Measurements from ENCODE around the gene GAS7. TPM values are rescaled to one million over a fixed set of nuclear protein-coding genes. Genes with fewer than 3 reads are reported as not detected.

The GAS7 gene
- total and polyA plus RNA-seq, 2 experiments from 2014 or later: 25.8 to 27.3 TPM

- Histone ChIP-seq H3K79me2 (peaks cover 5% of the 10 kb centered on the region), H2AFZ (no peak overlapping the region), H4K20me1 (ENCODE audit: insufficient read depth, poor library complexity, severe bottlenecking) (no peaks in the 10 kb centered on the region), H3K27me3 (no peaks in the 10 kb centered on the region), H3K36me3 (replicated peaks; ENCODE audit: insufficient read depth, low read depth) (no peaks in the 10 kb centered on the region), H3K27ac (no peak overlapping the region), H3K9me3 (ENCODE audit: low read depth) (no peaks in the 10 kb centered on the region), H3K4me3 (no peak overlapping the region), H3K4me2 (no peak overlapping the region), H3K9me2 (replicated peaks; ENCODE audit: insufficient read depth) (no peaks in the 10 kb centered on the region), H3K4me1 (ENCODE audit: insufficient read depth) (no peaks in the 10 kb centered on the region)
- no peak for TF ChIP-seq EZH2phosphoT487 (IDR thresholded peaks at IDR 0.05; ENCODE audit: low read depth, severe bottlenecking, unreplicated experiment)
- peak; percentile 55 for TF ChIP-seq CTCF (IDR thresholded peaks at IDR 0.05; ENCODE audit: poor library complexity)
- DNase-seq (ENCODE audit: low spot score): peak; percentile 60
- WGBS (ENCODE audit: low lambda C conversion rate, missing lambda C conversion rate): 61% methylated on average over 7 of the region's 7 CpGs
These were observed 210.4 kb downstream of the GAS7 start for GRCh38 chr17:9987779-9988585.

- no peaks in the 10 kb centered on the region for H3K4me1 ChIP-seq (ENCODE audit: insufficient read depth)
- DNase-seq (ENCODE audit: low spot score): no peak
- H3K4me2 ChIP-seq: no peak overlapping the region
- H3K9me2 ChIP-seq (replicated peaks; ENCODE audit: insufficient read depth): no peaks in the 10 kb centered on the region
- H3K4me3 ChIP-seq: no peak overlapping the region
- H3K9me3 ChIP-seq (ENCODE audit: low read depth): no peaks in the 10 kb centered on the region
- H3K27ac ChIP-seq: no peak overlapping the region
- peaks cover 5% of the 10 kb centered on the region for H3K79me2 ChIP-seq
- H3K36me3 ChIP-seq (replicated peaks; ENCODE audit: insufficient read depth, low read depth): no peaks in the 10 kb centered on the region
- WGBS (ENCODE audit: low lambda C conversion rate, missing lambda C conversion rate): 96% methylated on average over 9 of the region's 9 CpGs
- no peak for TF ChIP-seq CTCF (IDR thresholded peaks at IDR 0.05; ENCODE audit: poor library complexity)
- no peak for TF ChIP-seq EZH2phosphoT487 (IDR thresholded peaks at IDR 0.05; ENCODE audit: low read depth, severe bottlenecking, unreplicated experiment)
- no peak for TF ChIP-seq EZH2 (IDR thresholded peaks at IDR 0.05; ENCODE audit: borderline replicate concordance)
- H4K20me1 ChIP-seq (ENCODE audit: insufficient read depth, poor library complexity, severe bottlenecking): no peaks in the 10 kb centered on the region
- no peak overlapping the region for H2AFZ ChIP-seq
- no peaks in the 10 kb centered on the region for H3K27me3 ChIP-seq
These were observed 211.5 kb downstream of the GAS7 start for GRCh38 chr17:9986754-9987382.

GRCh38 chr17:9985646-9986045, 212.8 kb downstream of the GAS7 start:
- Histone ChIP-seq H3K4me3 (no peak overlapping the region), H2AFZ (no peak overlapping the region), H3K27me3 (no peaks in the 10 kb centered on the region), H3K36me3 (replicated peaks; ENCODE audit: insufficient read depth, low read depth) (no peaks in the 10 kb centered on the region), H4K20me1 (ENCODE audit: insufficient read depth, poor library complexity, severe bottlenecking) (no peaks in the 10 kb centered on the region), H3K79me2 (peaks cover 5% of the 10 kb centered on the region), H3K4me1 (ENCODE audit: insufficient read depth) (no peaks in the 10 kb centered on the region), H3K4me2 (no peak overlapping the region), H3K27ac (no peak overlapping the region), H3K9me2 (replicated peaks; ENCODE audit: insufficient read depth) (no peaks in the 10 kb centered on the region), H3K9me3 (ENCODE audit: low read depth) (no peaks in the 10 kb centered on the region)
- 84% methylated on average over 8 of the region's 8 CpGs for WGBS (ENCODE audit: low lambda C conversion rate, missing lambda C conversion rate)
- DNase-seq (ENCODE audit: low spot score): no peak
- TF ChIP-seq CTCF (IDR thresholded peaks at IDR 0.05; ENCODE audit: poor library complexity) (no peak), EZH2 (IDR thresholded peaks at IDR 0.05; ENCODE audit: borderline replicate concordance) (no peak), EZH2phosphoT487 (IDR thresholded peaks at IDR 0.05; ENCODE audit: low read depth, severe bottlenecking, unreplicated experiment) (no peak)
